Measurements from ENCODE around the gene SMIM11.
"Not testable (repeated sequence)": the region's sequence is repeated elsewhere in the genome, so short reads cannot be mapped to it uniquely, and the experiment has no call there.

Gene SMIM11, protein sequence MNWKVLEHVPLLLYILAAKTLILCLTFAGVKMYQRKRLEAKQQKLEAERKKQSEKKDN

GRCh38 chr21:34374940-34375618 is at the start of gene SMIM11:
TSS of gene SMIM11 (plus strand) at chr21:34375507. CDS start at chr21:34379505, 3,998 bp downstream.
- H3K27ac ChIP-seq; H3K79me2 ChIP-seq; H3K36me3 ChIP-seq (ENCODE audit: control insufficient read depth, insufficient read depth, low read length); H2AFZ ChIP-seq; H3K9ac ChIP-seq; H3K27me3 ChIP-seq (ENCODE audit: control insufficient read depth, insufficient read depth, low read length); H3K4me1 ChIP-seq; H3K4me2 ChIP-seq (ENCODE audit: low read length); H3K4me3 ChIP-seq (ENCODE audit: low read depth, low read length); H3K9me3 ChIP-seq (ENCODE audit: control insufficient read depth, low read length): not testable (repeated sequence)

- Histone ChIP-seq H3K36me3 (ENCODE audit: control insufficient read depth, insufficient read depth, low read length) (no peaks in the 10 kb centered on the region), H3K27me3 (ENCODE audit: control insufficient read depth, insufficient read depth, low read length) (no peaks in the 10 kb centered on the region), H3K4me2 (ENCODE audit: low read length) (no peak overlapping the region), H3K79me2 (no peaks in the 10 kb centered on the region), H3K9me3 (ENCODE audit: control insufficient read depth, low read length) (no peaks in the 10 kb centered on the region), H3K9ac (no peak overlapping the region), H3K27ac (no peak overlapping the region), H3K4me3 (ENCODE audit: low read depth, low read length) (no peak overlapping the region), H3K4me1 (no peaks in the 10 kb centered on the region), H2AFZ (no peak overlapping the region)
- TF ChIP-seq CTCF (IDR thresholded peaks at IDR 0.05), result no peak
These were observed 45.3 kb upstream of the SMIM11 start for GRCh38 chr21:34330055-34330454.

- no peaks in the 10 kb centered on the region for H3K27me3 ChIP-seq (ENCODE audit: control insufficient read depth, insufficient read depth, low read length)
- no peak overlapping the region for H3K4me3 ChIP-seq (ENCODE audit: low read depth, low read length)
- no peaks in the 10 kb centered on the region for H3K36me3 ChIP-seq (ENCODE audit: control insufficient read depth, insufficient read depth, low read length)
- H3K9me3 ChIP-seq (ENCODE audit: control insufficient read depth, low read length), result no peaks in the 10 kb centered on the region
- H3K27ac ChIP-seq, result no peak overlapping the region
- H3K79me2 ChIP-seq, result no peaks in the 10 kb centered on the region
- H3K4me2 ChIP-seq (ENCODE audit: low read length), result no peak overlapping the region
- TF ChIP-seq CTCF (IDR thresholded peaks at IDR 0.05), result no peak
- H2AFZ ChIP-seq, result no peak overlapping the region
- peaks cover 4% of the 10 kb centered on the region for H3K4me1 ChIP-seq
- no peak overlapping the region for H3K9ac ChIP-seq
These were observed 43.6 kb upstream of the SMIM11 start for GRCh38 chr21:34331726-34332125.

DNA sequence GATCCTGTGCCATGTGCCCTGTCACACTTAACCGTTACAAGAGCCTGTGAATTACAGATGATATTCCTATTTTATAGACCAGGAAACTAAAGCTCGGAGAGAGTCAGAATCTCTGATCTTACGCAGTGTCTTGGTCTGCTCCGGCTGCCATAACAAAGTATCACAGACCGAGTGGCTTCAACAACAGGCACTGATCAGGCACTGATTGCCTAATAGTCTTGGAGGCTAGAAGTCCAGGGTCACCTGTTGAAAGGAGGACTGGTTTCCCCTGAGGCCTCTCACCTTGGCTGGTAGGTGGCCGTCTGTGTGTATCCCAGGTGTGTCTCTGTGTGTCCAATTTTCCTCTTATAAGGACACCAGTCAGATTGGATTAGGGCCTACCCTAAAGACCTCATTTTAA is 43.0 kb upstream of the SMIM11 start:
- H3K9ac ChIP-seq, result no peak overlapping the region
- peaks cover 4% of the 10 kb centered on the region for H3K4me1 ChIP-seq
- no peak overlapping the region for H3K27ac ChIP-seq
- H3K79me2 ChIP-seq, result no peaks in the 10 kb centered on the region
- no peak overlapping the region for H2AFZ ChIP-seq
- no peak overlapping the region for H3K4me2 ChIP-seq (ENCODE audit: low read length)
- no peaks in the 10 kb centered on the region for H3K36me3 ChIP-seq (ENCODE audit: control insufficient read depth, insufficient read depth, low read length)
- H3K4me3 ChIP-seq (ENCODE audit: low read depth, low read length), result no peak overlapping the region
- no peak for TF ChIP-seq CTCF (IDR thresholded peaks at IDR 0.05)
- no peaks in the 10 kb centered on the region for H3K27me3 ChIP-seq (ENCODE audit: control insufficient read depth, insufficient read depth, low read length)
- no peaks in the 10 kb centered on the region for H3K9me3 ChIP-seq (ENCODE audit: control insufficient read depth, low read length)

DNA sequence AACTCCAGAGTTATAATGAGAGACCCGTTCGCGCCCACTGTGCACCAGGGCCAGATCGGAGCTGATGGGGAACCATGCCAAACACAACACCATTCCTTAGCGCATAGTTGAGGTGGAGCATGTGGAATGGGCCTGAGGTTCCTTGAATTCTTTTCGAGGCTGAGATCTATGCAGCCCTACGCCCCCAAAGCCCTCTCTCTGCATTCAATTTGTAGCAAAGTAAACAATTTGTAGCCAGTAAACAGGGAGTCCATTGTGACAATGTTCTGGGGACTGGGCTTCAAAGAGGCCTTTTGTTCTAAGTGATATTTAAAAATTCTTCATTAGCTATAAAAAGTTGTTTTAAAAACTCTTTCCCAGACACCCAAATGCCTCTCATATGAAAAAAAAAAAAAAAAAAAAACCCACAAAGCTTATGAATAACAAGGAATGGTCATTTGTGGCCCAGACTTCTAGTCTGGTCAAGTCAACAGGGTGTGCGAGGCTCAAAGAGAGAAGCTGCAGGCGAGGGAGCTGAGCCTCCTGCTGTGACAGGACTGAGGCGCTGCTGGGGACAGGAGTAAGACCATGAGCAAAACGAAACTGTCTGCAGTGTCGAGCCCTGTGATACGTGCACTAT is 42.1 kb upstream of the SMIM11 start:
- Histone ChIP-seq H3K4me2 (ENCODE audit: low read length) (no peak overlapping the region), H3K79me2 (no peaks in the 10 kb centered on the region), H3K9ac (no peak overlapping the region), H3K4me3 (ENCODE audit: low read depth, low read length) (no peak overlapping the region), H2AFZ (no peak overlapping the region), H3K27ac (no peak overlapping the region), H3K27me3 (ENCODE audit: control insufficient read depth, insufficient read depth, low read length) (no peaks in the 10 kb centered on the region), H3K4me1 (peaks cover 4% of the 10 kb centered on the region), H3K9me3 (ENCODE audit: control insufficient read depth, low read length) (no peaks in the 10 kb centered on the region), H3K36me3 (ENCODE audit: control insufficient read depth, insufficient read depth, low read length) (no peaks in the 10 kb centered on the region)
- no peak for TF ChIP-seq CTCF (IDR thresholded peaks at IDR 0.05)

All from parathyroid adenoma (tissue), 2 donors.